GM18511 (cell line): Measurements from ENCODE around the gene GALNT10.
A peak's percentile ranks its signal among the peaks of the same experiment; 100 is the strongest.

Experiments used
- ATAC-seq: cut with Tn5 transposase; IDR thresholded peaks from one replicate; pipeline ENCODE4 v1.9.1; 2021; ENCODE audit warnings: mild to moderate bottlenecking, moderate library complexity; ENCODE audit not compliant: unreplicated experiment

Gene GALNT10

DNA sequence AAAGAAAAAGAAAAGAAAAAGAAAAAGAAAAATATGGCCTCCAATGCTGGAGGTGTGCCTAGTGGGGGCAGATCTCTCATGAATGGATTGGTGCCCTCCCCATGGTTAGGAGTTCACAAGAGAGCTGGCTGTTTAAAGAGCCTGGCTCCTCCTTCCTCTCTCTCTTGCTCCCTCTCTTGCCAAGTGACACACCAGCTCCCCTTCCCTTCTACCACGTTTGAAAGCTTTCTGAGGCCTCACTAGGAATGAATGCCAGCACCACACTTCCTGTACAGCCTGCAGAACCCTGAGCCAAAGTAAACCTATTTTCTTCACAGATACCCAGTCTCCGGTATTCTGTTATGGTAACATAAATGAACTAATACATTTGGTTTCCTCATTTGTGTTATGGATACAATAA lies 14.4 kb upstream of the GALNT10 start:
- ATAC-seq = no peak

DNA sequence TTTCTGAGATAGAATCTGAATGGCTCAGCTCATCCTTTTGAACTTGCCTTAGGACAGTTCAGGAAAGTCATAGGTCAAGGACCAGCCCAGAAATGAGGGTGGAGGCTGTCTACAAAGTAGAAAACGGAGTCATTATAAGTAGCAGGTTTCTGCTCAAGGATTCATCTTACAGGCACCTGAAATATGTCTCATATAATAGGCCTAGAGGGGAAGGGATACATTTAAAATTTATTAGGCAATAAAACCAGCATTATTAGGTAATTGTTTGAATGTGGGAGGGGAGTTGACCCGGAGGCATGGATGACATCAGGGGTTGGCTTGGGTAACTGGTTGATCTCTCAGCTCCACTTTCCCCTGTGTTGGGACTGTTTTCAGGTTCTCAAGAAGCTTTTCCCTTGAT lies 11.9 kb upstream of the GALNT10 start:
- no peak for ATAC-seq

DNA sequence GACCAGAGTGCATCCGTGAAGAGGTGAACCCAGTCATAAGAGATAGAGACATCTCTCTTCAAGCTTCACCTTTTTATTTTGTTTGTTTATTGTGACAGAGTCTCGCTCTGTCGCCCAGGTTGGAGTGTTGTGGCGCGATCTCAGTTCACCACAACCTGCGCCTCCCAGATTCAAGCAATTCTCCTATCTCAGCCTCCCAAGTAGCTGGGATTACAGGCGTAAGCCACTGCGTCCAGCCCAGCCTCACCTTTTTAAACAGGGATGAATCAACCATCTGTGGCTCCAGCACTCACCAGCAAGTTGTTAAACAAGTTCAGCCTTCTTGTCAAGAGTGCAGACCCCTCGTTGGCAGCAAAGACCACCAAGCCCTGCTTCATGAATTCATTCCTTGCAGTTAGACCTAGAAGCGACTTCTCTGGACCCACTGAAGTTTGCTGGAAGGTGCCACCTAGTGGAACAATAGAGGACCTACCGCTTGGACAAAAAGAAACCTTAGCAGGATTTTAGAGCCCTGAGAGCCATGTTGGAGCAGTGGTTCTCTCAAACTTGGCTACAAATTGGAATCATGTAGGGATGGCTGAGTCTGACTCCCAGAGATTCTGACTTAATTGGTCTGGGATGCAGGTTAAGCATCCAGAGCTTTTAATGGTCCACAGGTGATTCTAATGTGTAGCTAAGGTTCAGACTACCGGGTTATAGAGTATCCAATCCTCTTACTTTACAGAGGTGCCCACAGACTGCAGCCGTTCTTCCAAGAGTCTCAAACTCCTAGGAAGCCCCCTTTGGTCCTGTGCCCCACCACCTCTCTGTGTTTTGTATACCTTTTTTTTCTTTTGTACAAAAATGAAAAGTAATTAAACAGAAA lies 10.5 kb upstream of the GALNT10 start:
- ATAC-seq = peak; percentile 93

GRCh38 chr5:154181161-154181560 lies 9.4 kb upstream of the GALNT10 start:
- ATAC-seq = no peak

DNA sequence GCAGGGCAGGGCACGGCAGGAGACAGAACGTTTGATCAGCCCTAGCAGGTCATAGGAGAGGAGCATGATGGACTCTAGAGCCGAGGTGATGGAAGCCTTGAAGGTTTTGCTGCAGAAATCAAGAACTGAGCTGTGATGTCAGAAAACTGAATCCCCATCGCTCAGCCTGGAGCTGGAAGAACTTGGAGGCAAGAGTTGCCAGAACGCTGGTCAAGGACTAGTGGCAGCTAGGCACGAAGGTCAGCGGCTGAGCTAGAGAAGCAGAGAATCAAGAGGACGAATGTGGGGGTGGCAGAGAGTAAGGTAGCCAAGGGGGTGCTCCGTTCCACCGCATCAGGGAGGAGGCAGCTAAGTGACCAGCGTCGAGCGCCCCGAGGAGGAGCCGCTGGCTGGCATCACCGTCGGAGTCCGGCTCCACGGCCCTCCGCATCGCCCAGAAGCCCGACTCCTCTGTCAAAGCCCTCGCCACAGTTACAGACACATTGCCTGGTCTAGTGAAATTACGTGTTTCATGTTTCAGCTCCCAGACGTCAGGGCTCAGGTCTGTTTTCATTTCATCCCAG lies 1.2 kb upstream of the GALNT10 start:
- ATAC-seq = peak; percentile 11

DNA sequence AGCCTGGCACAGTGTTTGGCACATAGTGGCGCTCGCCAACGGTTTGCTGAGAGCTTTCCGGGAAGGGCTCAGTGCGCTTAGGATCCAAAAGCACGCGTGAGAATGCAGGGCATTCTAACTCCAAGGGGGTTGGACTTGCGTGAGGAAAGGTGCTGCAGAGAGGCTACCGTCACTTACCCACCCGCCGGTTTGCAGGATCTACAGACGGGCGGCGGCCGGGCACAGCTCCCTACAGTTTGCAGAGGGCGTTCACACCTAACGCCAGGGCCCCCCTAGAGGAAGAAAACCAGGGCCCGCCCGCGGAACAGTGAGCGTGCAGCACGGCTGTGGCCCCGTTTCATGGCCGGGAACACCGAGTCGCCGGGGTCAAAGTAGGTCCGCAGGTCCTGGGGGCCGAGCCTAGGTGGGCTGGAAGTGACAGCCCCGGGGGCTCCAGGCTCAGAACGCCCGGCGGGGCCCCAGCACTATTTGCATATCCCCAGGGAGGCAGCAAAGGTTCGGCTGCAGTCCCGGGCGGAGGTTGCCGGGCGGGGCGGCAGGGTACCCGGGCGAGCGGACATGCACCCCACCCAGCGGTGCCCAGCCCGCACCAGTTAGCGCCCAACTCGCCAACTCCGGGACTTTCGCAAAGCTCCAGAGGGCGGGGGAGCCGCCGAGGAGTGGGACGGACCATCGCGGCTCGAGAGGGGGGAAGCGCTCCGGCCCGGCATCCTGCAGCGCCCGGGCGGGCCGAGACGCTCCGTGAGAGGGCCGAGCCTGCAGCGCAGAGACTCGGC lies 526 bp upstream of the GALNT10 start:
- ATAC-seq = peak; percentile 81

- ATAC-seq = no peak
Measured at GRCh38 chr5:154191467-154192261, 1.1 kb downstream of the GALNT10 start.

- no peak for ATAC-seq
Measured at GRCh38 chr5:154193283-154193682, 2.8 kb downstream of the GALNT10 start.

DNA sequence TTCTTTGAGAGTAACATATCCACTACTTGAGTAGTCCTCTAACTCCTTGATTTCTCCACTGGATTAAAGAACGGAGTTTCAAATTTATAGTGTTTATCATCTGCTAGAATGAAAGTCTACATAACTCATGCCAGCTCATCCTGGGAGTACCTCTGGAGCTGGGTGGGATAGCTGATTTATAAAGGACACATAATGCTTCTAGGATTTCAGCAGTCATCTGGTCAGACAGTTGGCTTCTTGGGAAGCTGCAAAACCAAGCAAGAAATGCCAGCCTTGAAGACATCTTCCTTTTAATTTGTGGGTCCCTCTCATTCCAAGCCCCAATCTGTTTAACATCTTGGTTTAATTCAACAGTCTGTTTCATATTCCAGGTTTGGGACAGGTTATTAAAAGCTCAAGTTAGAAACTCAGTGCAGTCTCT lies 3.2 kb downstream of the GALNT10 start:
- ATAC-seq = no peak

- ATAC-seq = no peak
Measured at GRCh38 chr5:154194345-154195329, 4.1 kb downstream of the GALNT10 start.

DNA sequence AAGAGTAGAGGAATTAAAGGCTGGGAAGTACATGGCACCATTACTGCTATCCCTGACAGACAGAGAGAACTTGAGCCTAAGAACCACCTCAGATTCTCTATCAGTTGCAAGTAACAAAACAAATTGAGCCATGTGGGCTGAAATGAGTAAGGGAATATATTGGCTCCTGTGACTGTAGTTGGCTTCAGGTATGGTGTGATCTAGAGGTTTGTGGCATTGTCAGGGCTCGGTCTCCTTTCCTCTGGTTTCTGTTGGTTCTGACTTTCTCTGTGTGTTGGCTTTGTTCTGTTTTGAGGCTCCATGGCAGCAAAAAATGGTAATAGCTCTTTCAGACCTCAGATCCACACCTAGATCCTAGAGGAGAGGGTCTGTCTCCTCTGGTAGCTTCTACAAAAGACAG lies 5.7 kb downstream of the GALNT10 start:
- no peak for ATAC-seq

DNA sequence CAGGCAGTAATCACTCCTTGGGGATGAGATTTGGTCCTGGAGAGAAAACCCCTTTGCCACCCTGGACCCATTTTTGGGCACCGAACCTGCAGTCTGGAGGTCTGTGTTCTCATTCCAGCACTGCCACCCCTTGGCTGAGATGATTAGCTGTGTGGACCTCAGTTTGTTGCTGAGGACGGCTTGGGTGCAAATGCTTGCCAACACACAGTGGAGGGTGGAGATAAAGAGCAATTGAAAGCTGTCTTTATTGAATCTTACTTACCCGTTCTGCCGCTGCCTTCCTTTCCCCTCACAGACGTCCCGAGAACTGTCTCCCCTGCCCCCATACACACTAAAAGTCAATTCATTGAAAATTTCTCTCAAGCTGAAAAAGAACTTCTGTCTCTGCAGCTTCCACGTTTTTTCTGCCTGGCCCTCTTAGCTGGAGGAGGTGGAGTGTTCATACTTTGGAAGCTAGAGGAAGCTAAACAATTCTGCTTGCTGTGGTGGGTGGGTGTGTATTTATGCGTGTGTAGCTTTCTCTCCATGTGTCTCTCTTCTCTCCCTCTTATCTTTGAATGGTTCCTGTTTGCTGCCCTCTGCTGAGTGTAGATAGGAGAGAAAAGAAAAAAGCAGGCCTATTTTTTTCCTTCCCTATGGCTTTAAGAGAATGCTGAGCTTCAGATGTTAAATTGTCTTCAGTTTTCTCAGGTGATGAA lies 6.6 kb downstream of the GALNT10 start:
- peak; percentile 40 for ATAC-seq

DNA sequence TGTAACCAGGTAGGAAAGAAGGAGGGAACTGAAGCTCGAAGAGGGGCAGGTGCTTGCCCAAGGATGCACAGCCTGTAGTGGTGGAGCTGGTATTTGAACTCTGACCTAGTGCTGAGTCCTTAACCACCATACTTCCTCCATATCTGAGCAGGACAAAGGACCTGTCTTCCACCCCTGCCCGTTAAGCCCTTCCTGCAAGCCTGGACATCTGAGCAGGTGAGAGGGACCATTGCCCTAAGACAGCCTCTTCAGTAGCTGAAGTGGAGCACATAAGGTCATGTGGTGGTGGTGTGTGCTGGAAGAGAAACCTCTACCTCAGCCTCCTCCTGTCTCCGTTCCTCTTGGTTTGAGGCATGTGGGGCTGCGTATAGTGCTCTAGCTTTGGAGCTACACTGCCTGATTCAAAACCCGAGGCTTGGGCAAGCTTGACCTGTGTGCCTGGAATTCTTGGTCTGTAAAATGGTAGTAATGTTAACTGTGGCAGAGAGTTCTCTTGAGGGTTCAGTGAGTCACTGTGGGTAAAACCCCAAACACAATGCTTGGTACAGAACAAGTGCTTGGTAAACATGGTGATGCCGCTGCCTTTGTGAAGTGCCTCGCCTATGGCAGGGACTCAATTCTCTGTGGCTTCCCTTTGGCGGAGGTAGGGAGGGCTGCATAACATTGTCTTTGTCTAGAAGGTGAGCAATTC lies 7.4 kb downstream of the GALNT10 start:
- peak; percentile 41 for ATAC-seq

- no peak for ATAC-seq
Measured at GRCh38 chr5:154198611-154199230, 8.2 kb downstream of the GALNT10 start.

- ATAC-seq = no peak
Measured at GRCh38 chr5:154199263-154199662, 8.7 kb downstream of the GALNT10 start.

GRCh38 chr5:154199671-154200220 lies 9.2 kb downstream of the GALNT10 start:
- ATAC-seq = no peak

DNA sequence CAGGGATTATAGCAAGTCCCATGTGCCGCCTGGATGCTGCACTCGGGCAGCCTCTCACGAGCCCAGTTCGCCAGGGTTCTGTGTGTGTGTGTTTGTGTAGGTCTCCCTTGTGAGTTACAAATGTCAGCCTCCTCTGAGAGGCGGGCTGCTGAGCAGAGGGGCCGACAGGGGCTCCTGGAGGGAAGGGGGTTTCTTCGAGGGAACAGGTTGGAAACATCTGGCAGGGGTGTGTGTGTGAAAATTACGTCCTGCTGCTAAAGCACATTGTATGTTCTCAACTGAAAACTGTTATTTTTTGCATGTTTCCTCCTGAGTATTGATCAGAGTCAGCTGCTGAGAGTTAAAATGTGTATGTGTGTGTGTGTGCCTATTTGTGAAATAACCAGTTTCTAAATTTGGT lies 9.7 kb downstream of the GALNT10 start:
- ATAC-seq = no peak
